ENCODE results near the gene TOR1B. TPM values are rescaled to one million over a fixed set of nuclear protein-coding genes. Genes with fewer than 3 reads are reported as not detected.
"Not testable (repeated sequence)": the region's sequence is repeated elsewhere in the genome, so short reads cannot be mapped to it uniquely, and the experiment has no call there.

The TOR1B gene
- total RNA-seq, 2 donors from 2014 or later: 15.2 to 16.9 TPM

DNA sequence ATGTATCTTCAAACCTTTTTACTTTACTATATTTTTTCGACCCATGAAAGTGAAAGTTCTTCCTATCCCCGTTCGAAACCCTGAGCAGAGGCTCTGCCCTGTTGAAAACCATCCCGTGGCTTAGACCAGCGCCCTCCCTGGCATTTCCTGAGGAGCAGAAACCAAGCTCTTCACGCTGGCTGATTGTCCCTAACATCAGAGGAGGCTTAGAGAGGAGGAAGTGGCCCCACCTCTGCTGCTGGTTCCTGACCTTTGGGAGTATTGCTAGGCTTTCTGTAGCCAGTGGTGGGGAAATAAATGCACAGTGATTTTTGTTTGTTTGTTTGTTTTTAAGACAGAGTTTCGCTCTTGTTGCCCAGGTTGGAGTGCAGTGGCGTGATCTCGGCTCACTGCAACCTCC is 45.9 kb upstream of the TOR1B start:
- Mint-ChIP-seq H3K4me3 (no peak overlapping the region), H3K27ac (no peak overlapping the region), H3K9me3 (no peaks in the 10 kb centered on the region), H3K36me3 (ENCODE audit: low read depth) (no peaks in the 10 kb centered on the region), H3K4me1 (peaks cover 13% of the 10 kb centered on the region), H3K27me3 (ENCODE audit: insufficient read depth) (peaks cover 16% of the 10 kb centered on the region)
- no peak overlapping the region for H3K4me3 ChIP-seq (ENCODE audit: low read length)
- no peaks in the 10 kb centered on the region for H3K36me3 ChIP-seq (ENCODE audit: control insufficient read depth, insufficient read depth, low read length)
- no peaks in the 10 kb centered on the region for H3K27me3 ChIP-seq (ENCODE audit: control insufficient read depth, insufficient read depth, low read length, poor library complexity, severe bottlenecking)
- H3K9me3 ChIP-seq (ENCODE audit: control insufficient read depth, low read length): no peaks in the 10 kb centered on the region
- TF ChIP-seq, protein P1, sequence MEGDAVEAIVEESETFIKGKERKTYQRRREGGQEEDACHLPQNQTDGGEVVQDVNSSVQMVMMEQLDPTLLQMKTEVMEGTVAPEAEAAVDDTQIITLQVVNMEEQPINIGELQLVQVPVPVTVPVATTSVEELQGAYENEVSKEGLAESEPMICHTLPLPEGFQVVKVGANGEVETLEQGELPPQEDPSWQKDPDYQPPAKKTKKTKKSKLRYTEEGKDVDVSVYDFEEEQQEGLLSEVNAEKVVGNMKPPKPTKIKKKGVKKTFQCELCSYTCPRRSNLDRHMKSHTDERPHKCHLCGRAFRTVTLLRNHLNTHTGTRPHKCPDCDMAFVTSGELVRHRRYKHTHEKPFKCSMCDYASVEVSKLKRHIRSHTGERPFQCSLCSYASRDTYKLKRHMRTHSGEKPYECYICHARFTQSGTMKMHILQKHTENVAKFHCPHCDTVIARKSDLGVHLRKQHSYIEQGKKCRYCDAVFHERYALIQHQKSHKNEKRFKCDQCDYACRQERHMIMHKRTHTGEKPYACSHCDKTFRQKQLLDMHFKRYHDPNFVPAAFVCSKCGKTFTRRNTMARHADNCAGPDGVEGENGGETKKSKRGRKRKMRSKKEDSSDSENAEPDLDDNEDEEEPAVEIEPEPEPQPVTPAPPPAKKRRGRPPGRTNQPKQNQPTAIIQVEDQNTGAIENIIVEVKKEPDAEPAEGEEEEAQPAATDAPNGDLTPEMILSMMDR (conservative IDR thresholded peaks at IDR 0.05): no peak
- no peak overlapping the region for H3K9ac ChIP-seq (ENCODE audit: extremely low read depth, low read length, poor library complexity, severe bottlenecking)
- no peak for DNase-seq
- peaks cover 4% of the 10 kb centered on the region for H3K4me1 ChIP-seq (ENCODE audit: control insufficient read depth, insufficient read depth, low read length)
- H3K27ac ChIP-seq (ENCODE audit: low read depth, low read length): no peak overlapping the region
- WGBS, 2 experiments (ENCODE audit: insufficient coverage in 1 of 2, insufficient read length in 1 of 2): 67 to 87% methylated on average over 4 to 9 of the region's 9 CpGs

DNA sequence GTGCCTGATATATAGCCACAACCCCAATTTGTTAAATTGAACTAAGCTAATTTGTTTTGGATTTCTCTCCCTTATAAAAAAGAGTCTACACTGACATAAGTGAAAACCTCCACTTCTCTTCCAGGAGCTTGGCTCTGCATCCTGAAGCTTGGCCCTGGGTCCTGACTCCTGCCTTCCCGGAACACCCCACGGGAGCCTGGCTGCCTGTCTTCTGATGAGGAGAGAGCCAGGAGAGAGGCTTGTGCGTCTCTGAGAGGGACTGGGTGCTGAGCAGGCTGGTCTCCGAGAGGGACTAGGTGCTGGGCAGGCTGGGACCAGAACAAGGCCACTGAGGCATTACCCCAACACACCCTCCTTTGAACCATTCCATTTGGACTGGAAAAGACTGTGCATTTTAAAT is 43.7 kb upstream of the TOR1B start:
- H3K27ac ChIP-seq (ENCODE audit: low read depth, low read length): no peak overlapping the region
- H3K4me1 ChIP-seq (ENCODE audit: control insufficient read depth, insufficient read depth, low read length): peaks cover 4% of the 10 kb centered on the region
- H3K9ac ChIP-seq (ENCODE audit: extremely low read depth, low read length, poor library complexity, severe bottlenecking): no peak overlapping the region
- H3K27me3 ChIP-seq (ENCODE audit: control insufficient read depth, insufficient read depth, low read length, poor library complexity, severe bottlenecking): no peaks in the 10 kb centered on the region
- Mint-ChIP-seq H3K4me3 (no peak overlapping the region), H3K27ac (no peak overlapping the region), H3K9me3 (no peaks in the 10 kb centered on the region), H3K27me3 (ENCODE audit: insufficient read depth) (peaks cover 3% of the 10 kb centered on the region), H3K4me1 (peaks cover 9% of the 10 kb centered on the region), H3K36me3 (ENCODE audit: low read depth) (no peaks in the 10 kb centered on the region)
- WGBS, 2 experiments (ENCODE audit: insufficient coverage in 1 of 2, insufficient read length in 1 of 2): 95% methylated on average over 4 of the region's 4 CpGs; no CpG with 5 or more reads in 1 of the 2 experiments
- no peaks in the 10 kb centered on the region for H3K36me3 ChIP-seq (ENCODE audit: control insufficient read depth, insufficient read depth, low read length)
- DNase-seq: no peak
- TF ChIP-seq, protein P1 (conservative IDR thresholded peaks at IDR 0.05): no peak
- no peaks in the 10 kb centered on the region for H3K9me3 ChIP-seq (ENCODE audit: control insufficient read depth, low read length)
- H3K4me3 ChIP-seq (ENCODE audit: low read length): no peak overlapping the region

- Histone ChIP-seq H3K36me3 (ENCODE audit: control insufficient read depth, insufficient read depth, low read length) (no peaks in the 10 kb centered on the region), H3K27me3 (ENCODE audit: control insufficient read depth, insufficient read depth, low read length, poor library complexity, severe bottlenecking) (no peaks in the 10 kb centered on the region), H3K9me3 (ENCODE audit: control insufficient read depth, low read length) (no peaks in the 10 kb centered on the region), H3K4me1 (ENCODE audit: control insufficient read depth, insufficient read depth, low read length) (peaks cover 4% of the 10 kb centered on the region), H3K27ac (ENCODE audit: low read depth, low read length) (no peak overlapping the region), H3K9ac (ENCODE audit: extremely low read depth, low read length, poor library complexity, severe bottlenecking) (no peak overlapping the region), H3K4me3 (ENCODE audit: low read length) (no peak overlapping the region)
- Mint-ChIP-seq H3K9me3 (no peaks in the 10 kb centered on the region), H3K4me3 (no peak overlapping the region), H3K27ac (no peak overlapping the region), H3K36me3 (ENCODE audit: low read depth) (no peaks in the 10 kb centered on the region), H3K27me3 (ENCODE audit: insufficient read depth) (peaks cover 3% of the 10 kb centered on the region), H3K4me1 (peaks cover 9% of the 10 kb centered on the region)
- TF ChIP-seq, protein P1 (conservative IDR thresholded peaks at IDR 0.05): no peak
- WGBS, 2 experiments (ENCODE audit: insufficient coverage in 1 of 2, insufficient read length in 1 of 2): 90 to 91% methylated on average over 10 to 13 of the region's 13 CpGs
- no peak for DNase-seq
Observed at GRCh38 chr9:129759804-129760502, 43.0 kb upstream of the TOR1B start.

DNA sequence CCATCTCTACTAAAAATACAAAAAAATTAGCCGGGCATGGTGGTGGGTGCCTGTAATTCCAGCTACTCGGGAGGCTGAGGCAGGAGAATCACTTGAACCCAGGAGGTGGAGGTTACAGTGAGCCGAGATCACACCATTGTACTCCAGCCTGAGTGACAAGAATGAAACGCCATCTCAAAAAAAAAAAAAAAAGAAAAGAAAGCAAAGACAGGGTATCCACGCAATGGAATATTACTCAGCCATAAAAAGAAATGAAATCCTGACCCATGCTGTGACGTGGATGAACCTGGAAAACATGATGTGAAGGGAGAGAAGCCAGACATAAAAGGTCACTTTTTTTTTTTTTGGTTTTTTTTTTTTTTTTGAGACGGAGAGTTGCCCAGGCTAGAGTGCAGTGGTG is 42.2 kb upstream of the TOR1B start:
- DNase-seq; H3K36me3 ChIP-seq (ENCODE audit: control insufficient read depth, insufficient read depth, low read length); H3K9me3 ChIP-seq (ENCODE audit: control insufficient read depth, low read length); H3K27me3 Mint-ChIP-seq (ENCODE audit: insufficient read depth); H3K36me3 Mint-ChIP-seq (ENCODE audit: low read depth); H3K27me3 ChIP-seq (ENCODE audit: control insufficient read depth, insufficient read depth, low read length, poor library complexity, severe bottlenecking); H3K9ac ChIP-seq (ENCODE audit: extremely low read depth, low read length, poor library complexity, severe bottlenecking); H3K4me3 ChIP-seq (ENCODE audit: low read length); H3K4me1 ChIP-seq (ENCODE audit: control insufficient read depth, insufficient read depth, low read length); H3K4me1 Mint-ChIP-seq; H3K27ac ChIP-seq (ENCODE audit: low read depth, low read length); H3K27ac Mint-ChIP-seq; H3K4me3 Mint-ChIP-seq; H3K9me3 Mint-ChIP-seq: not testable (repeated sequence)
- 85 to 92% methylated on average over 5 to 7 of the region's 7 CpGs for WGBS, 2 experiments (ENCODE audit: insufficient coverage in 1 of 2, insufficient read length in 1 of 2)

Data from endodermal cell (in vitro differentiated cells).